GM18858 (cell line): ENCODE data around the gene CUL9.
"Not testable (repeated sequence)": the region's sequence is repeated elsewhere in the genome, so short reads cannot be mapped to it uniquely, and the experiment has no call there.

ENCODE experiments used
- ATAC-seq: cut with Tn5 transposase; IDR thresholded peaks from one replicate; pipeline ENCODE4 v1.9.1; 2021; ENCODE audit not compliant: unreplicated experiment

The CUL9 gene

DNA sequence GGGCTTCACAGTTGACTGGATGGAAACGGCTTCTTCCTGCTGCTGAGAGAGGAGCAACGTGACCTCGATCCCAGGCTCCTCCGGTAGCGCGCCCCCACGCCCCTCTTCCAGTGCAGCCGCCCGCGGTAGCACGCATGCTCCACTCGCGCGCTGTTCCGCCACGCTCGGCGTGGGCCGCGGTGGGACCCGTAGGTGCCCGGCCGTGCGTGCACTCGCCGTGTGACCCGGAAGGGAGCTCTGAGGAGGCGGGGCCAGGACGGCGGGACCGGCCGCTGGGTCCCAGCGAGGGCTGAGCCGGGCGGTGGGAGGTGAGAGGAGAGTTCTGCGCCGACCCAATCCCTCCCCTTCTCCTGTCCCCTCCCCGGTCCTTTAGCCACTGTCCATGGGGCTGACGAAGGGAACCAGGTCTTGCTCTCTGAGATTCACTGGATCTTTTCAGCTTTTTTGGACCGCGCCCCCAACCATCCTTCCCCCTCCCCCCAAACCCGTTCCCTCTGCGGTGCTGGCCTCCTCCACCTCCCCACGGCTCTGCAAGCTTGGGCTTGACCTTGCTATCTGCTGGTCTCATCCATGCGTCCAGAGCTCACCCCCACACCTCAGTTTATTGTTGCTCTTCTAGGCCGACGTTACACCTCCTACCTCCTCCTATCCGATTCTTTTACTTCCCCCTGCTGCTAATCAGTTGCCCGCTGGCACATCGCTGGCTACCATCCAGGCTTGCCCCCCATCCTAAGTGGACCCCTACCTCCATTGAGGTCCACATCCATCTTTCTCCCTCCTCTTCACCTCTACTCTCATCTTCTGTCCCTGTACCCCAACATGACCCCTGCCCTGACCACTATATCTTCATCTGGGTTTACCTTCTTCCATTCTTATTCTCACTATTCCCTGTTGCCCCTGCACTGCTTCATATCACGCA is at the start of gene CUL9:
Gene CUL9 (plus strand): TSS at position 255 of the 919 bp plus-strand sequence. CDS start 2,115 bp downstream, outside the sequence.
- peak; percentile 81 for ATAC-seq

DNA sequence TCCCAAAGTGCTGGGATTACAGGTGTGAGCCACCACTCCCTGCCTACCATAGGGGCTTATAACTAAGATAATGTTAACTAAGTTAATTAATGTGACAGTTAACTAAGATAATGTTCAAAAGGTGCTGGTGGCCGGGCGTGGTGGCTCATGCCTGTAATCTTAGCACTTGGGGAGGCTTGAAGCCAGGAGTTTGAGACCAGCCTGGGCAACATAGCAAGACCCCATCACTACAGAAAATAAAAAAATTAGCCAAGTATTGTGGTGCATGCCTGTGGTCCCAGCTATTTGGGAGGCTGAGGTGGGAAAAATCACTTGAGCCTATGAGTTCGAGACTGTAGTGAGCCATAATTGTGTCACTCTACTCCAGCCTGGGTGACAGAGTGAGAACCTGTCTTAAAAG is 43.7 kb upstream of the CUL9 start:
- ATAC-seq, result no peak

DNA sequence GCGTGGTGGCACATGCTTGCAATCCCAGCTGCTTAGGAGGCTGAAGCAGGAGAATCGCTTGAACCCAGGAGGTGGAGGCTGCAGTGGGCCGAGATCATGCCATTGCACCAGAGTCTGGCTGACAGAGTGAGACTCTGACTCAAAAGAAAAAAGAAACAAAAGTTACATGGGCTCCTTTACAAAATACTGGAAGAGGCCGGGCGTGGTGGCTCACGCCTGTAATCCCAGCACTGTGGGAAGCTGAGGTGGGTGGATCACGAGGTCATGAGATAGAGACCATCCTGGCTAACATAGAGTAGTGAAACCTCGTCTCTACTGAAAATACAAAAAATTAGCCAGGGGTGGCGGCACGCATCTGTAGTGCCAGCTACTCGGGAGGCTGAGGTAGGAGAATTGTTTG is 42.0 kb upstream of the CUL9 start:
- ATAC-seq, result not testable (repeated sequence)

DNA sequence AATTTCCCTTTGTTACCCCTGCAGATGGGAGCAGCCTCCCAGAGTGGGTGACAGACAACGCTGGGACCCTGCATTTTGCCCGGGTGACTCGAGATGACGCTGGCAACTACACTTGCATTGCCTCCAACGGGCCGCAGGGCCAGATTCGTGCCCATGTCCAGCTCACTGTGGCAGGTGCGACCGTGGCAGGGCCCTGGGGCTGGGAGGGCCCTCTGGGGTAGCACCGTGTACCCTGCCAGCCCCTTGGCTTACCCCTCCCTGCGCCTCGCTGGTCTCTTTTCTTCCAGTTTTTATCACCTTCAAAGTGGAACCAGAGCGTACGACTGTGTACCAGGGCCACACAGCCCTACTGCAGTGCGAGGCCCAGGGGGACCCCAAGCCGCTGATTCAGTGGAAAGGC is 40.4 kb upstream of the CUL9 start:
- no peak for ATAC-seq

DNA sequence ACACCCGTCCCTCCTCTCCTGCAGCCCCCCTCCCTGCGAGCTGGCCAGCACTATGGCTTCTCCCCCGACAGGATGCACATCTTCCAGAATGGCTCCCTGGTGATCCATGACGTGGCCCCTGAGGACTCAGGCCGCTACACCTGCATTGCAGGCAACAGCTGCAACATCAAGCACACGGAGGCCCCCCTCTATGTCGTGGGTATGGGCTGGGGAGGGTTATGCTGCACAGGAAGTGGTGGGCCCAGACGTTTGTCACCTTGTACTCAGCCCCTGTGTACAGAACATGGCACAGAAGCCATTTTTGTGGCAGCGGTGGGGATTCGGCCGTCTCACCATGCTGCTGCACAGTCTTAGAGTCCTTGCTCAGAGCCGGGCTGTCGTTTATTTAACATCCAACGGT is 39.9 kb upstream of the CUL9 start:
- no peak for ATAC-seq

DNA sequence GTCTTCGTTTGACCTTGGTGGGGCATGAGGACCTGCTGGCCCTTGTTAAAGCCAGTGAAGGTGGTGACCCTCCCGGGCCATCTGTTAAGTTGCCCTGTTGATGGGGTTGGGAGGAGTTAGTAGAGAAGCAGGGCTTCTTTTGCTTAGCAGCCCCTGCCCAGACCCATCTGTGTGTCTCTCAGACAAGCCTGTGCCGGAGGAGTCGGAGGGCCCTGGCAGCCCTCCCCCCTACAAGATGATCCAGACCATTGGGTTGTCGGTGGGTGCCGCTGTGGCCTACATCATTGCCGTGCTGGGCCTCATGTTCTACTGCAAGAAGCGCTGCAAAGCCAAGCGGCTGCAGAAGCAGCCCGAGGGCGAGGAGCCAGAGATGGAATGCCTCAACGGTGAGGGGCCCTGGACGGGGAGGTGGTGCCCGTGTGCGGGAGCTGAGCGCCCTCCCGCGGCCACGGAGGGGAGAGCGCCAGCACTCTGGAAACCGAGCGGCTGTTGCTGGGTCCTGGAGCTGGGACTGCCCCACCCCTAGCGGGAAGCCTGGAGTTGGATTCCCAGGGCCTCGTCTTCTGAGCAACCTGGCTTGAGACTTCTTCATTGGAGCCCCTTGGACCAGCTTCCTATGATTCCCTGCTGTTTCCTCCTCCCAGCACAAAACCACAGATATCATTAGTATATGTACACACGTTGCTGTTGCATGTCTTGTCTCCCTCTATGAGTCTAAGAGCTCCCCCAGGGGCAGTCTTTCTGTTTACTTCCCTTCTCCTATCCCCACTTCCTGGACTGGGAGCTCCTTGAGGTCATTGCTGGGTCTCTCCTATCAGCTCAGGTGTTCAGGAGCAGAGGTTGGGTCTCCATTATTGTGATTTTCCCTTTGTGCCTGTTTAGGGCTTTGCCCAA is 38.5 kb upstream of the CUL9 start:
- ATAC-seq, result no peak

DNA sequence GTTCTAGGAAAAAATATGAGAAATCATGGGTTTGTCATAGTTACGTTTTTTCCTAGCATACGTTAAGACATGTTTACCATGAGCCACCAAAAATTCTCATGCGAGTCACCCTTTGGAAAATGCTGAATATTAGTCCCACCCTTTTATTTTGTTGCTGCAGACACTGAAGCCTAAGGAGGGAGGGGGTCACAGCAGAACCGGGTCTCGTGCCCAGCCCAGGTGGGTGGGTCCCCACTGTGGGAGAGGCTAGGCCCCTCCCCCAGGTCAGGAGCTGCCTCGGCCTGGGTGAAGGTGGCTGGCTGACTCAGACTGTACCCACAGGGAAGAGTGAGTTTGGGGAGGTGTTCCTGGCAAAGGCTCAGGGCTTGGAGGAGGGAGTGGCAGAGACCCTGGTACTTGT is 37.1 kb upstream of the CUL9 start:
- ATAC-seq, result no peak

DNA sequence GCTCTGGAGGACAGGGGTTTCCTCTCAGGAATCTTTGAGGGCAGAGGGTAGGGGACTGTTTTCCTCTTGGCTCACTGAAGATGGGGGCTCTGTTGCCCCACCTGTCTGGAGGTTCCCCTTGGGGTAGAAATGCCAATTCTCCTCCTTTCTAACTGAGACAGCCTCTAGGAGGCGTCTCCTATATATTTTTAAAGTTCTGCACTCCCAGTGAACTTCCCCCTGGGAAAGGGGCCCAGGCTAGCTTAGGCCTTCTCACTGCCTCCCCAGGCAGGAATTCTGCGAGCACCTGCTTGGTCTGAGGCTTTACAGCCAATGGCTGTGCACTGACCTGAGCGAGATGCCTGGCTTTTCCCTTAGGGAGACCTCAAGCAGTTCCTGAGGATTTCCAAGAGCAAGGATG is 35.7 kb upstream of the CUL9 start:
- ATAC-seq, result no peak

DNA sequence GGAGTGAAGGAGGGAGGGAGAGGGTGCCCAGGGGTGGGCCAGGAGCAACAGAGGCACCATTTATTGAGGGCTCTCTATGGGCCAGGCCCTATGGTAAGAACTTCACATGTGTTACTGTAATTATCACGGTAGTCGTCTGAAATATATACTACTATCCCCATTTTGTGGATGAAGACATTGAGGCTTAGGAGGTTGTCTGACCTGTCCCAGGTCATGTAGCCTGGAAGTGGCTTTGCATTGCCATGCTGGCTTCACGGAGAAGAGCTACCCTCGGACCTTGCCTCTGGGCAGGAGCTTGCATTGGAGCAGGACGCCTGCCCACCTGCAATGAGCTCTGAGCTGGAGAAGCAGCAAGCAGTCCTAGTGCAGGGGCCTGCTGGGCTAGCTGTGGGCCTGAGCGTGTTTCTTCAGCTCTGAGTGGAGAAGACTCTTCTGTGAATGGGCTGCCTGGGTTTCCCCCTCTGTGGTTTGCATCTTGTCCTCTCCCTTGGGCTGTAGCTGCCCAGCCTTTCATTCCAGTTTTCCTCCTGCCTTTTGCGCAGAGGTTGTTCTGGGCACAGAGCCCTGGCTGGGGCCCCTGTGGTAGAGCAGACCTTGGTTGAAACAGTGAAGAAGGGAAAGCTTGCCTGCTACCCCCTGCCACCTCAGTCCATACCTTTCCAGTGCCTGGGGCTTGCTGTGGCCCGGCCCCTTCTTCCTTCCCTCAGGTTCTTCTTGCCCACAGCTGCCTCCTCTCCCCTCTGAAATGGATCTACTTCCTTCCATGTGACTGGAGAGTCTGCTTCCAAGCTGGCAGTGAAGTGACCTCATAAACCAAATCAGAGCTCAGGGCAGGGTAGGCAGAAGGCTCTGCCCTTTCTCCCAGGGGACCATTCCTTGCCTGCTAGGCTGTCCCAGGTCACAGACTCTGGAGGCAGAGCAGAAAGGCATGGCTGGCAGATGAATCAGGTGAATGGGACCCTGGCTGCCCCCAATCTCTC is 35.0 kb upstream of the CUL9 start:
- ATAC-seq, result no peak

DNA sequence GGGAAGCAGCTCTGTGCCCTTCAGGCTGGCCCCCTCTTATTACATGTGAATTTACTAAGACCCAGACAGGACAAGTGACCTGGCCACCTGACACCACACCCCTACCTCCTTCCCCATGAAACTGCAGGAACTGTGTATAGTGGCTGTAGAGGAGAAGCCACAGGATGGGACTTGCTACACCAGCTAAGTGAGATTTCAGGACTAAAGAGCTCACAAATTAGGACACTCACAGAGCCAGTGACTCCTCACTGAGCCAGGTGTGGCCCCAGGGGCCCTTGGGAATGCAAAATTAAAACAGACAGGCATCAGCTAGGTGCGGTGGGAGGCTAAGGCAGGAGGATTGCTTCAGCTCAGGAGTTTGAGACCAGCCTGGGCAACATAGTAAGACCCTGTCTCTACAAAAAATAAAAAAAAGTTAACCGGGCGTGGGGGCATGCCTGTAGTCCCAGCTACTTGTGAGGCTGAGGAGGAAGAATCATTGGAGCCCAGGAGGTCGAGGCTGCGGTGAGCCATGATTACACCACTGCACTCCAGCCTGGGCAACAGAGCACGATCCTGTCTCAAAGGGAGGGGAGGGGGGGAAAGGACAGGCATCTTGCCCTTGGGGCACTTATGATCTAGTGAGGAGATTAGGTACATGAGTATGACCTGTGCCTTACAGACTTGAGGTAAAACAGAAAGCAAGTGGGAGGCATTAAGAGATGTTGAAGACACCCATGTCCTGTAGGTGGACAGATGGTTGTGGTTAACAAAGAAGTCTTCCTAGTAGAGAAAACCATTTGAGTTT is 34.1 kb upstream of the CUL9 start:
- ATAC-seq, result no peak

DNA sequence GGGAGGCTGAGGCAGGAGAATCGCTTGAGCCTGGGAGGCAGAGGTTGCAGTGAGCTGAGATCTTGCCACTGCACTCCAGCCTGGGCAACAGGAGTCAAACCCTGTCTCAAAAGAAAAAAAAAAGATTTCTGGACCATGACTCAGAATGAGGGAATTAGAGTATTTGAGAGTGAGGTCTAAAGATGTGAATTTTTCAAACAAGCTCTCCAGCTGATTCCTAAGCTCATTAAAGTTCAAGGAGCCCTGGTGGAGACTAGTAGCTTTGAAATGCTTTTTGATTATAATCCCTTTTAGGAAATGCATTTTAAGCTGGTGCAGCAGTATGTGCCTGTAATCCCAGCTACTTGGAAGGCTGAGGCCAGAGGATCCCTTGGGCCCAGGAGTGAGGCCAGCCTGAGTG is 32.7 kb upstream of the CUL9 start:
- no peak for ATAC-seq

DNA sequence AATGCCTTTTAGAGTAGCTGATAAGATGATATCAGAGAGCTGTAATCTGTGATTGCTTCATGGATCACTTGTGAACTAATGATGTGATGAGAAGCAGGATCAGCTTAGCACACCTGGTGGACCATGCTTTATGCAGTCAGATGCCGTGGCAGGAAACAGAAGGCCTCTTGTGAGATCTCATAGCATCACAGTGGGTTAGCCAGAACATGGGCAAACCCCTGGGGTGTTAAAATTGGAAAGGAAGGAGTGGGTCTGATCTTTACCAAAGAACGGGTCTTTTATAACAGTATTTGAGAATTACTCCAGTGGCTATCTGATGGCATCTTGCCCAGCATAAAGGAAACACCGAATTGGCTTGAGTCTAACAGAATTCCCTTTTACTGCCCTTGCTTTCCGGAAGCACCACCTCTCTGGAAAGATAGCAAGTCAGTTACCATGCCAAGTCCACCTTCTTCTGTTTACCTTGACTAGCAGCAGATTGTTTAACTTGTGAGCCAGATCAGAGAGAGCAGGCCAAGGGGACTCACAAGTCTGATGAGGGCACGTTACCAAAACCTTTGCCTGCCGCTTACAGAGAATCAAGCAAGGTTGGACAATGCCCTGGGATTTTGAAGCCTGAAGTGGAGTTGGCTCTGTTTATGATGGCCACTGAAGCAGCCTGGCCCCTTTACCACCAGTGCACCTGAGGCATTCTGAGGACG is 31.8 kb upstream of the CUL9 start:
- ATAC-seq, result no peak

DNA sequence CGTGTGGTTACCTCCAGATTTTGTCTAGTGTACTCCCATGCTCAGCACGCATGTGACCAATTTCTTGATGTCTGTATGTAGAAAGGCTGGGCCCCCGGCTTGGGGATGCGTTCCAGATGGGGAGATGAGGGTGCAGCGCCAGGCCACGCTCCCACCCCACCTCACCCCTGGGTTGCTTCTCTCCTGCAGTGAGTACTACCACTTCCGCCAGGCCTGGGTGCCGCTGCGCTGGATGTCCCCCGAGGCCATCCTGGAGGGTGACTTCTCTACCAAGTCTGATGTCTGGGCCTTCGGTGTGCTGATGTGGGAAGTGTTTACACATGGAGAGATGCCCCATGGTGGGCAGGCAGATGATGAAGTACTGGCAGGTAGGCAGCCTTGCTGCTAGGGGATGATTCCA is 22.4 kb upstream of the CUL9 start:
- no peak for ATAC-seq

DNA sequence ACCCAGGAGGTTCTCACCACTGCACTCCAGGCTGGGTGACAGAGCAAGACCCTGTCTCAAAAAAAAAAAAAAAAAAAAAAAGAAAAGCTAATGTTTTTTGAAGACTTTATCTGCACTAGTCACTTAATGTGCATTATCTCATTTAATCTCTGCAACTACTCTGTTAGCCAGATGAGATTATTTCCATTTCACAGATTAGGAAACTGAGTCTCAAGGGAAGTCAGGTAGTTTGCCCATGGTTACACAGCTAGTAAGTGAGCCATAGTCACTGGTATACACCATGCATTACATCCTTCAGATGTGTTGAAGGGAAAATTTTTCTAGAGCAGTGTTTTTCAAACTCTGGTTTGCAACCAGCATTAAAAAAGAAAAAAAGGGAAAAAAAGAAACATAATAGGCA is 18.1 kb upstream of the CUL9 start:
- no peak for ATAC-seq

DNA sequence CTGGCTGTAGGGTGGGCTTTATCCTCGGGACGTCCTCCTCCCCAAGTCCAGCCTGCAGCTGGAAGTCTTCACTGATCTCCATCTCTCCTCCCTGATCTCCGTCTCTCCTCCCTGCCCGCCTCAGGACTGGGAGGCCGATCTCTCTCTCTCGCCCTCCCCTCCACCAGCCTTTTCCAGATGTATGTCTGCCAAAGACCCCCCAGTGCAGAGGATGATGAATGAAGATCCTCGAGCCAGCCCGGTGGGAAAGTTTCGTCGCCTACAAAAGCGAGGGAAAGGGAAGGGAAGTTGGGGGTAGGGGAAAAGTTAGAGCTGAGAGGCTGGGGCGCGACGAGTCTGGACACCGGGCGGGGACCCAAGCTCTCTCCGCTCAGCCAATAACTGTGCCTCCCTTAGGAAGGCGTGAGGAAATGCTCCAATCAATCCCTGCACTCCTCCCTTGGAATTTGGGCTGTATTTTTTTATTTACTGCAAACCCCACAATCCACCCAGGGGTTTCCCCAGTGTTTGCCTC is 11.5 kb upstream of the CUL9 start:
- ATAC-seq, result no peak

DNA sequence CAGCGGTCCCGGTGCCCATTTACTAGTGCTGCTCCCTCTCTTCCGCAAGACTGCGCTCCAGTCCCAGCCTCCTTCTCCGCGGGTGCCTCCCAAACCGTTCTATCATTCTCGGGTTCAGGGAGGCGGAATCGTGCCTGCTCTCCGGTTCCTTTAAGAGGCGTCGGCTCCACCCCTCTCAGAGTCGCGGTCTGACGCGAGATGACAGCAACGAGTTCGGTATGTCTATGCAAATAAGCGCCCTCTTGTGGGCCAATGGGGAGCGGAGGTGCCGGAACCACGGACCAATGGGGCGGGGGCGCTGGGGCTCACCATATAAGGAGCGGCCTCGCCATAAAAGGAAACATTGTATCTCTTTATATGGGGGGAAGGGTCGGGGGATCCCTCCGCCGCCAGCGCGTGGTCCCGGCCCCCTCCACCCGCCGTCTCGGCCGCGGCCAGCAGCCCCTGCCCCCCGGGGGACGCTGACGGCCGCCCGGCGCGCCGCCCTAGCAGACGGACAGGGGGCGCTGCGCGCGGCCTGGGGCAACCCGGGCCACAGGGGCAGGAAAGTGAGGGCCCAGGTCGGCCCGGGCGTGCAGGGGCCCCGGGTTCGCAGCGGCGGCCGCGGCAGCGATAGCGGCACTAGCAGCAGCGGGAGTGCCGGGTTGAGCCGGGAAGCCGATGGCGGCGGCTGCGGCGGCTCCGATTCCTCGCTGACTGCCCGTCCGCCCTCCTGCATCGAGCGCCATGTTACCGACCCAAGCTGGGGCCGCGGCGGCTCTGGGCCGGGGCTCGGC is 10.9 kb upstream of the CUL9 start, which contains the start of gene SRF:
Gene SRF (plus strand): TSS at position 339 of the 776 bp plus-strand sequence. CDS start 388 bp downstream, at position 727.
- ATAC-seq, result peak; percentile 50

DNA sequence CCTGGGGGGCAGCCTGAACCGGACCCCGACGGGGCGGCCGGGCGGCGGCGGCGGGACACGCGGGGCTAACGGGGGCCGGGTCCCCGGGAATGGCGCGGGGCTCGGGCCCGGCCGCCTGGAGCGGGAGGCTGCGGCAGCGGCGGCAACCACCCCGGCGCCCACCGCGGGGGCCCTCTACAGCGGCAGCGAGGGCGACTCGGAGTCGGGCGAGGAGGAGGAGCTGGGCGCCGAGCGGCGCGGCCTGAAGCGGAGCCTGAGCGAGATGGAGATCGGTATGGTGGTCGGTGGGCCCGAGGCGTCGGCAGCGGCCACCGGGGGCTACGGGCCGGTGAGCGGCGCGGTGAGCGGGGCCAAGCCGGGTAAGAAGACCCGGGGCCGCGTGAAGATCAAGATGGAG is 10.3 kb upstream of the CUL9 start:
- ATAC-seq, result no peak
